Endometrial microvascular endothelial cells (primary cell): Measurements from ENCODE around the gene TRIM17. TPM values are rescaled to one million over a fixed set of nuclear protein-coding genes. Genes with fewer than 3 reads are reported as not detected.

Source experiments
- in situ Hi-C: cut with HindIII; loops from 2 replicates; pipeline ENCODE4 v1.10.0; 2017; ENCODE audit warnings: low sequenced_read_pairs, low pct_unique_long_range_greater_than_20kb; ENCODE audit errors: inconsistent ontology term
- total RNA-seq: library from RNA; depleted of rRNA; stranded (reverse); fragments of >200 nt; gene quantifications from one replicate; pipeline ENCODE4 v1.2.3, GENCODE V29; 2015; ENCODE audit errors: inconsistent ontology term

Gene TRIM17
- total RNA-seq, 1 donor from 2014 or later, result not detected

DNA sequence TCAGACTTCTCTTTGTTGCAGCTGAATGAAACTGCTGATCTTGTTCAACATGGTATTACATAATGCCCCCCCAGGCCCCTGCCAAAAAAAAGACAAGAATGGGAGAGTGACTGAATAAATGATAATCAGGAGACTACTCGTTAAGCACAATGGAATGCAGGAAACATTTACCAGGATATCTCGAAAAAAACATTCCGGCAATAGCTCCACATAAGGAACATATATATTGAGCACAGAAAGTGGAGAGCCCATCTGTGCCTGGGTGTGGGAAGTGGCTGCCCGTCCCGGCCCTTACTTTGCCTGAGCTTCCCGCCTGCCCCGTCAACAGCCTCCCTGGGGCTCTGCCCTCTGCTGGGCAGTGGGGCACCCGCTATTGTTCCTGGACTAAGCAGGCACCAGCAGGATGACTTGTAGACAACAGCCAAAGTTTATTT is 23.4 kb downstream of the TRIM17 start:
- in situ Hi-C loops, result no loop called here

DNA sequence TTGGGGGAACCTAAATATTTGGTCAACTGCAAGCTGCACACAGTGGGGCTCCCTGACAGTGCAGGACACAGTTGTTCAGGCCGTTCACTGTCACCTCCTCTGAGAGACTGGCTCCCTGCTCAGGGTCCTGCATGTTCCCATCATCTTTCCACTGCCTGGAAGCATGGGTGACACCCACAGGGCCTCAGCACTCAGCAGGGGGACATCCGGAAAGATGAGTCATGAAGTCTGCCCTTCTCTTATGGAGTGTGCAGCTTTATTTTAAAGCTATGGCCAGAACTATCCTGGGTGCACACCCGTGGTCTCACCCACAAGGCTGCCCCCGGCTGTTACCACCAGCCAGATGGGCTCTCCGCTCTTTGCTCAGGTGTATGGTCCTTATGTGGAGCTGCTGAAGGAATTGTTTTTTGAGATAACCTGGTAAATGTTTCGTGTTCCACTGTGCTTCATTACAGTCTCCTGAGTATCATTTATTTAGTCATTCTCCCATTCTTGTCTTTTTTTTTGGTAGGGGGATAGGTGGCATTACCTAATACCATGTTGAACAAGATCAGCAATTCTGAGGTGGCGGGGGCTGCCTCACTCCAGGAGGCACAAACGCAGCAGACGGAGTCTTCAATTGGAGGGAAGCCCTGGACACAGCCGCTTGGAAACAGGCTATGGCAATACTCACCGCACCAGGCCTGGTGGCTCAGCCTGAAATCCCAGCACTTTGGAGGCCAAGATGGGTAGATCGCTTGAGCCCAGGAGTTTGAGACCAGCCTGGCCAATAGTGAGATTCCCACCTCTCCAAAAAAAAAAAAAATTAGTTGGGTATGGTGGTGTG is 24.3 kb downstream of the TRIM17 start:
- in situ Hi-C loops, result no loop called here

DNA sequence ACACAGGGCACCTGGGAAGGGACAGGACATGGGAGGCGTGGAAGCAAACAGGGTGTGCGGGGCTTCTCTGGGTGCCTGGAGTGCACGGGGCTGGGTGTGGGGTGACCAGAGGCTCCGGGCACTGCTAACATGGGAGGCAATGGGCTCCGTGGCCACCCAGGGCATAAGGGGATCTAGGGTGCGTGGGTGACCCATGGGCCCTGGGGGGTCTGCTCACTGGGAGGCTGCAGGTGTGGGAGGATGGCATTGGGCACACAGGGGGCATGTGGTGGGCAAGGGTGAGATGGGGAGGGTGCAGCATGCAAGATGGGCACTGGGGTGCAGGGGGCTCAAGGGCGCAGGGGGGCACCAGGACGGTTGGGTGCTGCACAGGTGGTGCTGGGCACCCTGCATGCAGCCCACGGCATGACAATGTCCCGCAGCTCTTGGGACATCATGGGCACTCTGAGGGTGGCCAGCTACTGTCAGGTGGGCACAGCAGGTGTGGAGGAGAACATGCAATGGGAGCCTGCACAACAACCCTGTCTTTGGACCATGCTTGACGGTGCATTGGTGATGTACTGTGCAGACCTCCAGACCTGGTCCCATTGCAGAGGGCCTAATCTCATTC is 25.1 kb downstream of the TRIM17 start:
- in situ Hi-C loops, result no loop called here

DNA sequence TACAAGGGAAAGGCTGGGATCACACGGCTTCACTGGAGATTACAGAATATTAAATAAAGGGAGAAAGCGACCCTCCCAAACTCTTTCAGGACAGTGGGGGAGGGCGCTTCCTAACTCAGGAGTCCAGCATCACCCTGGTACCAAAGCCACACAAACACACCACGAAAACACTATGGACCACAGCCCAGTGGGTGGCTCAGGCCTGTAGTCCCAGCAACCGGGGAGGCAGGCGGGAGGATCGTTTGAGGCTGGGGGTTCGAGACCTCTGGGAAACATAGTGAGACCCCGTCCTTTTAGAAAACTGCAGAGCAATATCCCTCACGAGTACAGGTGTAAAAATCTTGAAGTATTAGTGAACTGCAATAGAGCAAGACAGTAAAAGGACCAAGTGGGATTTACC is 26.0 kb downstream of the TRIM17 start:
- in situ Hi-C loops, result no loop called here

DNA sequence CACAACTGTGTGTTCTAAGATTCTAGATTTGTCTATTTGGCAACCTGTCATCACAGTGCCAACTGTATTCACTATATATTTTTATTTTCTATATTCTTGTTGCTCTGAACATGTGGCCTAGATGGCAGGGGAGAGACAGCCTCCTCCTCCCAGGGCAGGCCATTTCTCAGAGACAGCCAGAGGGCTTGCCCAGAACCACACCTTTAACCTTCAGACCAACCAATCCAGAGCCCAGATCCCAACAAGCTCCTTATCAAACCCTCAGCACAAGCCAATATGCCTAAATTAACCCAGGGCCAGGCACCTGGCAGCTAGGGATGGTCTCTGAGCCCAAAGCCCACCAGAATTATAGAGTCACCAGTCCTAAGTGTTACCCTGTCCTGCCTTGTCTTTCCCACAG is 29.3 kb downstream of the TRIM17 start:
- in situ Hi-C loops, result no loop called here

DNA sequence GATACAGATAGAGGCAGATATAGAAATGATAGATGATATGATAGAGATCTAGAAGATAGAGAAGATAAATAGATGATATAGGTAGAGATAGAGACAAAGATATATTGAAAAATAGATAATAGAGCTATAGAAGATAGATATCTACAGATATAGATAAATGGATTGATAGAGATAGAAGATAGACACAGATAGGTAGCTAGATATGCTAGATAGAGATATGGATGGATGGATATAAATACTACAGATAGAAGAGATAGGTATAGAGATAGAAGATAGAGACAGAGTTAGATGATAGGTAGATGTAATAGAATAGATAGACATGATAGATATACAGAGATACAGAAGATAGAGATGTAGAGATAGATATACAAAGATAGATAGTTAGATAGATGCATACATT is 31.4 kb downstream of the TRIM17 start:
- in situ Hi-C loops, result no loop called here

DNA sequence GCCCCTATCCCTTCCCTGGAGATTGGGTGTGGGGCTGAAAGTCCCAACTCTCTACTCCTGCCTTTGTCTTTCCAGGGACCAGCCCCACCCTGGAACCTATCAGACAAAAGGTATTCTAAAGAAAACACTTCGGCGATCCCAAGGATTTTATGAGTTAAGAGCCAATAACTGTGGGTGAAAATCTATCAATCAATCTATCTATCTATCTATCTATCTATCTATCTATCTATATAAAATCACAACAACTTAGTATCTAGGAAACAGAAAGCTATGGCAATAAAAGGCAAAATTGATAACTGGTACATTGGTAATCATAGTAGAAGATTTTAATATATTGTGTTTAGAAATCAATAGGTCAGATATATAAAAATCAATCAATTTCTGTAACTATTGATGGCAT is 32.9 kb downstream of the TRIM17 start:
- in situ Hi-C loops, result no loop called here

DNA sequence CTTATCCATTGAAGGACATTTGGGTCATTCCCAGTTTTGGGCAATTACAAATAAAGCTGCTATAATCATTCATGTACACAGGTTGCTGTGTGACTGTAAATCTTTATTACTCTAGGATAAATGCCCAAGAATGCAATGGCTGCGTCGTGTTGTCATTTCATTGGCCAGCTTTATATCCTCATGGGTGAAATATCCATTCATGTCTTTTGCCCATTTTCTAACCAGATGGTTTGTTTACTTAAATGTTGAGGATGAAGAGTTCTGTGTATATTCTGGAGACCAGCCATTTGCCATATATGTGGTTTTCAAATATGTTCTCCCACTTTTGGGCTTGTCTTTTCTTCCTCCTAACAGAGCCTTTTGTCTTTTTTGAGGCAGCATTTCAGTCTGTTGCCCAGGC is 35.3 kb downstream of the TRIM17 start:
- in situ Hi-C loops, result no loop called here

DNA sequence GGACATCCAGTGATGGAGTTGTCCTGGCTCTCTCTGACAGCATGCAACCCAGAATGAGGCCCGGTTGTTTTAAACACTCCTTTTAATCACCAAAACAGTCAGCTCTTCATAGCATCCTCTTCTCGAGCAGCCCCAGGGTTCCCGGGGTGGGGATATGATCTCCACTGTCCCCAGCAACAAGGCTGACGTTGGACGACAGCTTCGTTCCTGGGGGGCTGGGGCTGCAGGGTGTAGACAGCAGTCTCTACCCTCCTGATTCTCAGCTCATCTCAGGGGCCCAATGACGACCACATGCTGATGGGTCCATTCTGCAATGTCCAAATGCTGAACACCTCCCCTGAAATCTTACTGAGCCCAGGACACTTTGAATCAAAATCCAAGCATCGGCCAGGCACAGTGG is 37.0 kb downstream of the TRIM17 start:
- in situ Hi-C loops, result no loop called here

DNA sequence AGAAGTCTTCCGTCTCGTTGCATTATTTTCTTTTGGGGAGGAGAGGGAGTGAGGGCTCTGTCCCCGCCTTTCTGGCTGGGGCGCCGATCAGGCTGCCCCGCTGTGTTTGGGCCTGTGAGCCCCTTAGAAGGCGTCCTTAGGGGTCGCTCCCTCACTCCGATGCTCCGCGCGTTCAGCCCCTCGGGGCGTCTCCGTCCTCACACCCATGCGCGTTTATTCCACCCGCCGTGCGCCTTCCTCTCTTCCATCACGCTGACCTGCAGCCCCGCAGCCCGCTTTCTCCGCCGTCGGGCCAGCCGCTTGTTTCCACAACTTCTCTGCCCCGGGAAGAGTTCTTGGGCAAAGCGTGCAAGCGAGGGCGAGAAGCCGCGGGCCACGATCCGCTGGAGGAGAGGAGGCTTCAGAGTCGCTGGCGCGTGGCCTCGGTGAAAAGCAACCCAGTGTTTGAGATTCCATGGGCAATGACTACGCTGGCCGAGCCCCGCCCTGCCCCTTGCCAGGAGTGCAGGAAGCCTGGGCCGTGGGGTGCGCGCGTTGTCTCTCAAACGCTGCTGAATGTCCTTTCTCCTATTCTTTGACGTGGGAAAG is 37.7 kb downstream of the TRIM17 start:
- in situ Hi-C loops, result no loop called here

DNA sequence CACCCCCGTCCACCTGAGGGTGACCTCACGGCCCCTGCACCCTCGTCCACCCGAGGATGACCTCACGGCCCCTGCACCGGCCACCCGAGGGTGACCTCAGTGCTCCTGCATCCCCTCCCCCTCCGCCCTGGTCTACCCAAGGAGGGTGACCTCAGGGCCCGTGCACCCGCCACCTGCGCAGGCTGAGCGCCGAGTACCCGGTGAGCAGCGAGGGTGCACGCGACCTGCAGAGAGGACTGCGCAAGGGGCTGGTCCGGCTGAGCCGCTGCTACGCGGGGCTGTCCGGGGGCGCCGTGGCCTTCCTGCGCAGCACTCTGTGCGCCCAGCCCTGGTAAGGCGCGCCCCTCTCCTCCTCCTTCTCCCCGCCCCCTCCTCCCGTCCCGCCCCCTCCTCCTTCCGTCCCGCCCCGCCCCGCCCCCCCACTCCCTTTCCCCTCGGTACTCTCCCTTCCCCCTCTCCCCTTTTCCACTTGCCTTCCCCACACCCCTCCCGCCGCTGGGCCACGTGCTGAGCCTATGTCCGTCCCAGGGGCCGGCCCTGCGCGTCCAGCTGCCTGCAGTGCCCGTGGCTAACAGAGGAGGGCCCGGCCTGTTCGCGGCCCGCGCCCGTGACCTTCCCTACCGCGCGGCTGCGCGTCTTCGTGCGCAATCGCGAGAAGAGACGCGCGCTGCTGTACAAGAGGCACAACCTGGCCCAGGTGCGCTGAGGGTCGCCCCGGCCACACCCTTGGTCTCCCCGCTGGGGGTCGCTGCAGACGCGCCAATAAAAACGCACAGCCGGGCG is 38.4 kb downstream of the TRIM17 start:
- in situ Hi-C loops, result no loop called here

DNA sequence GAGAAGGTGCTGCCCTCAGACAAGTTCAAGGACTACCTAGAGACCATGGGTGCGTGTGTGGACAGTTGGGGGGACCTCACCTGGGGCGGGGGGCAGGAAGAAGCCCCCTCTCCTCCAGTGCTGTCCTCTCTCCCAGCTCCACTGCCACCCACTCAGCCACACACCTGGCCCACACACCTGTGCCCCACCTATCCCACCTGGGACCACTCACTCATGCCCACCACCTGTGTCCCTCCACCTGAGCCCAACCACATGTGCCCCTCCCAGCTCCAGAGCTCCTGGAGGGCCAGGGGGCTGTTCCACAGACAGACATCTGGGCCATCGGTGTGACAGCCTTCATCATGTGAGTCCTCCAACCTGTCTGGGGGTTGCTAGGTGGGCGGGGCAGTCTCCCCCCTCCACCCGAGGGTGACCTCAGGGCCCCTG is 39.0 kb downstream of the TRIM17 start:
- in situ Hi-C loops, result no loop called here

DNA sequence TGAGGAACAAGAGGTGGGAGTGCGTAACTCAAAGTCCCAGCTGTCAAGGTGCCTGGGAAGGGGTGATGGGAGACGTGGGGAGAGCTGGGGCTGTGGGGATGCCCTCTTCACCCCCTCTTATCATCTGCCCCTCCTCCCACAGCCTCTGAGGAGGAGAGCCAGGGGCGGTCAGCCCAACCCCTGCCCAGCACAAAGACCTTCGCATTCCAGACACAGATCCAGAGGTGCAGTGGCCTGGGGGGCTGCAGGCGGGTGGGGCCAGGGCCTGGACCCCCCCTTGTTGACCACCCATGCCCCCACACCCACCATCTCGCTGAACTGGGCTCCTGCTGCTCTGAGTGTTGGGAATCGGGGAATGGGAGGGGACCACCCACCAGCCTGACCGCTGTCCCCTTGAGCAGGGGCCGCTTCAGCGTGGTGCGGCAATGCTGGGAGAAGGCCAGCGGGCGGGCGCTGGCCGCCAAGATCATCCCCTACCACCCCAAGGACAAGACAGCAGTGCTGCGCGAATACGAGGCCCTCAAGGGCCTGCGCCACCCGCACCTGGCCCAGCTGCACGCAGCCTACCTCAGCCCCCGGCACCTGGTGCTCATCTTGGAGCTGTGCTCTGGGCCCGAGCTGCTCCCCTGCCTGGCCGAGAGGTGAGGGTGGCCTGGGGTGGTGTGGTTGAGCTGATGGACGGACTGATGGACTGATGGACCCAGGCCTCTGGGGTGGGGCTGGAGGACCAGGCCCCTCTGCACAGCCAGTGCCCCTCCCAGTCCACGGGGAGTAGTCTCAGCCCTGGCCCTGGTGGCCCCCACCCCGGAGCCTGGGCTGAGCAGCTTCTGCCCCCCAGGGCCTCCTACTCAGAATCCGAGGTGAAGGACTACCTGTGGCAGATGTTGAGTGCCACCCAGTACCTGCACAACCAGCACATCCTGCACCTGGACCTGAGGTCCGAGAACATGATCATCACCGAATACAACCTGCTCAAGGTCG is 39.7 kb downstream of the TRIM17 start:
- in situ Hi-C loops, result no loop called here

DNA sequence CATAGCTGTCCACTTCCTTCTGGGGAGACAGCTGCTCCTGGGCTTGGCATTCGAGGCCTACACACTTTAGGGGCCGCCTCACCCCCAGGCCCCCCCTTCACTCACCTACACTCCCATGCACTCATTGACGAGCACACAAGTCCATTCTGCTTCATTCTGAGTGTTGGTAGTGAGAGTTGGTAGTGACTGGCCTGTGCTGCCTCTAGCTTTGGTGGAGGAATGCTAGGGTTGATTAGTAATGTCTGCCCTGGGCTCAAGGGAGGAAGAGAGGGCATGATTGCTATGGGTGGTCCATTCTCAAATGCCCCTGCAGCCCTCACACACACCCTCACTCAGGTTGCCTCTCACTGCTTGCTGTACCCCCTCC is 40.4 kb downstream of the TRIM17 start:
- in situ Hi-C loops, result no loop called here

DNA sequence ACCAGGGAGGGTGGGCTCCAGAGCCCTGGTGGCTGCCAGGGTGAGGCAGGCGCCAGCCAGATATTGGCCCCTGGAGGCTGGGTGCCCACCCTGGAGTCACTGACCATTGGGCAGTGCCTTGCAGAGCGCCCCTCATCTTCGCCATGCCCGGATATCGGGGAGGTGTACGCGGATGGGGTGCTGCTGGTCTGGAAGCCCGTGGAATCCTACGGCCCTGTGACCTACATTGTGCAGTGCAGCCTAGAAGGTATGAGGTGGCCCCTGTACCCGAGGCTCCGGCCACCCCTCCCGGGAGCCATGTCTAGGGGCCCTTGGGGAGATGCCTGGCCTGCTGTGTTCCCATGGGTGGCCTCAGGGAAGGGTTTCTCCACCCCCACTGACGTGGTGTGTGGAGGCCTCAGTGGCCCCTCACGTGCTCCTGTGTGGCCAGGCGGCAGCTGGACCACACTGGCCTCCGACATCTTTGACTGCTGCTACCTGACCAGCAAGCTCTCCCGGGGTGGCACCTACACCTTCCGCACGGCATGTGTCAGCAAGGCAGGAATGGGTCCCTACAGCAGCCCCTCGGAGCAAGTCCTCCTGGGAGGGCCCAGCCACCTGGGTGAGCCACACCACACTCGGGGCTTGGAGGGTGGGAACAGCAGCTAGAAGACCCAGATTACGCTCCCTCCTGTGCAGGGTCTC is 40.9 kb downstream of the TRIM17 start:
- in situ Hi-C loops, result no loop called here

DNA sequence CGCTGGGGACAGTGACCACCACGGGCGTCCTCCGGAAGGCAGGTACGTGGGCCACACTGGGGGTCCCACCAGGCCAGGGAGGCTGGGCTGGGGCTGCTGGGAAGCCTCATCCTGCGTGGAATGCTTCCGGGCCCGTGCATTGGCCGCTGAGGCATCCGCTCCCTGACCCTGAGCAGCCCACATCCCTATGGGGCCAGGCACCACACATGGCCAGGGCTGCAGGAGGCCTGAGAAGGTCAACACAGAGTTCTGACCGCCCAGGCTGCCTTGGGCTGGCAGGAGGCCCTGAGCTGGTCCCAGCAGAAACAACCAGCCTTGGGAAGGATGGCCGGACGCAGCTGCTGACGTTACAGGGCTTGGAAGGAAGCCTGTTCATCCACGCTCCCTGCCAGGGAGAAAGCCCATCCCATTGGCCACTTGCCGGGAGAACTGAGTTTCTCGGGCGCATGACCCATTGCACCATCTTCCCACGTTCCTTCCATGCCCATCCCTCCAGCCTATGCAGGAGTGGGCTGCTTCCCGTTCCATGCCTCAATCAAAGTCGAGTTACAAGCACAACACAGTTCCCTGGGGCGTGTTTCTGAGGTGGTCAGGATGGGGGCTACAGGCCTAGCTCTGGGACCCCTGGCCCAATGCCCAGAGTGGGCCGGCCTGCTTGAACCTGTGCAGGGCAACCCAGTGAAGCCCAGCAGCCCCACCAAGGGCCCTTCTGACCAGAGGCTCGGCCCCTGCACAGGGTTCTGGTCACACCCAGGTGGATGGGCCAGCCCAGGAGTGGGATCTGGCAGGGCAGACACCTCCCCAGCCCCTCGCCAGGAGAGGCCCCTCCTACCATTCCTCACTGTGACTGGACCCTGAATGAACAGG is 41.7 kb downstream of the TRIM17 start:
- in situ Hi-C loops, result no loop called here
